Fibroblast of skin of left quadriceps (primary cell): ENCODE results near the gene HTT.
A peak's percentile ranks its signal among the peaks of the same experiment; 100 is the strongest.
"Not testable (repeated sequence)": the region's sequence is repeated elsewhere in the genome, so short reads cannot be mapped to it uniquely, and the experiment has no call there.

Source experiments
- DNase-seq, 2 experiments: peaks; one replicate each; pipeline ENCODE4 v3.0.0-alpha.2; 2013; ENCODE audit warnings: low read depth in 2 of 2

Gene HTT

DNA sequence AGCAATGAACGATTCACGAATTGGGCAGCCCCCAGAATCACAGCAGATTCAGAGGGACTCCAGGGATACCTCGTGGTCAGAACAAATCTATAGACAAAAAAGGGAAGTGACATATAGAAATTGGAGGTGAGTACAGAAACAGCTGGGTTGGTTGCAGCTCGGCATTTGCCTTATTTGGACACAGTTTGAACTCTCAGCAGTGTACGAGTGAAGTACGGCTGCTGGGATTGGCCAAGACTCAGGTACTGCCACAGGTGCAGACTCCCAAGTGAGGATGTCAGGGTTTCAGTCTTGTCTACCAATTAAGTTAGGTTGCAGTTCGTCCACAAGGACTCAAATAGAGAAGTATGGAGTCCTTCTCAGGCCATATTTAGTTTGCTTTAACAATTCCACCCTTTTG is 28.3 kb upstream of the HTT start:
- DNase-seq, result no peak

GRCh38 chr4:3046623-3047022 is 27.9 kb upstream of the HTT start:
- DNase-seq, result no peak

DNA sequence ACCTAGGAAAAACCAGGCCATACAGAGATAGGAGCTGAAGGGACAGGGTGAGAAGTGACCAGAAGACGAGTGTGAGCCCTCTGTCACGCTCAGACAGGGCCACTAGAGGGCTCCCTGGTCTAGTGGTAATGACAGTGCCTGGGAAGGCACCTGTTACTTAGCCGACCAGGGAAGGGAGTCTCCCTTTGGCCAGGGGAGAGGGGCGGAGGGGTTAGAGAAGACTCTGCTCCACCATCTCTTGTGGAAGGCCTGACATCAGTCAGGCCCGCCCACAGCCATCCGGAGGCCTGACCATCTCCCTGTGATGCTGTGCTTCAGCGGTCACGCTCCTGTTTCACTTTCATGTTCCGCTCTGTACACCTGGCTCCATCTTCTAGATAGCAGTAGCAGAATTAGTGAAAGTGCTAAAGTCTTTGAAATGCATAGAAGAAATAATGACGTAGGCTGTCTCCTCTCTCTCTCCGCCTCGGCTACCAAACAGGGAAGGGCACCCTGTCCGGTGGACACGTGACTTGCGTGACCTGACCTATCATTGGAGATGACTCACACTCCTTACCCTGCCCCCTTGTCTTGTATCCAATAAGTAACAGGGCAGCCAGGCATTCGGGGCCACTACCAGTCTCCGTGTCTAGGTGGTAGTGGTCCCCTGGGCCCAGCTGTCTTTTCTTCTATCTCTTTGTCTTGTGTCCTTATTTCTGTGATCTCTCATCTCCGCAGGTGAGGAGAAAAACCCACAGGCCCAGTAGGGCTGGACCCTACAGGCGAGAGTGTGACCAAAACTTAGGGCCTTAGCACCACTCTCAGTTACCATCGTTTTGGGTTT is 26.8 kb upstream of the HTT start:
- no peak for DNase-seq

GRCh38 chr4:3051141-3051897 is 23.2 kb upstream of the HTT start:
- not testable (repeated sequence) for DNase-seq

- DNase-seq, result no peak
These were observed 20.2 kb upstream of the HTT start for GRCh38 chr4:3054169-3054759.

GRCh38 chr4:3059943-3060342 is 14.5 kb upstream of the HTT start:
- DNase-seq, result no peak

GRCh38 chr4:3060946-3061345 is 13.5 kb upstream of the HTT start:
- DNase-seq, result no peak

GRCh38 chr4:3062471-3062870 is 12.0 kb upstream of the HTT start:
- peak in 1 of 2 experiments; percentile 37 for DNase-seq

DNA sequence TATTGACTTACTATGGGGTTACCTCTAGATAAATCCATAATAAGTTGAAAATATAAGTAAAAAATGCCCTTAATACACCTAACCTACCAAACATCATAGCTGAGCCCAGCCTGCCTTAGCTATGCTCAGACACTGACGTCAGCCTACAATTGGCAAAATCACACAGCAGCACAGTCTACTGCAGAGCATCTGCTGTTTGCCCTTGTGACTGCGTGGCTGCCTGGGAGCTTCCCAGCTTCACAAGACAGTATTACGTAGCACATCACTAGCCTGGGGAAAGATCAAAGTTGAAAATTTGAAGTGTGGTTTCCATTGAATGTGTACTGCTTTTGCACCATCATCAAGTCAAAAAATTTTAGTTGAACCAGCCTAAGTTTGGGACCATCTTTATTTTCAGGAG is 8.9 kb upstream of the HTT start:
- no peak for DNase-seq

GRCh38 chr4:3066836-3067400 is 7.6 kb upstream of the HTT start:
- DNase-seq, result peak in 1 of 2 experiments; percentile 13

GRCh38 chr4:3067473-3068001 is 6.9 kb upstream of the HTT start:
- no peak for DNase-seq

GRCh38 chr4:3069661-3070199 is 4.8 kb upstream of the HTT start:
- DNase-seq, result no peak

DNA sequence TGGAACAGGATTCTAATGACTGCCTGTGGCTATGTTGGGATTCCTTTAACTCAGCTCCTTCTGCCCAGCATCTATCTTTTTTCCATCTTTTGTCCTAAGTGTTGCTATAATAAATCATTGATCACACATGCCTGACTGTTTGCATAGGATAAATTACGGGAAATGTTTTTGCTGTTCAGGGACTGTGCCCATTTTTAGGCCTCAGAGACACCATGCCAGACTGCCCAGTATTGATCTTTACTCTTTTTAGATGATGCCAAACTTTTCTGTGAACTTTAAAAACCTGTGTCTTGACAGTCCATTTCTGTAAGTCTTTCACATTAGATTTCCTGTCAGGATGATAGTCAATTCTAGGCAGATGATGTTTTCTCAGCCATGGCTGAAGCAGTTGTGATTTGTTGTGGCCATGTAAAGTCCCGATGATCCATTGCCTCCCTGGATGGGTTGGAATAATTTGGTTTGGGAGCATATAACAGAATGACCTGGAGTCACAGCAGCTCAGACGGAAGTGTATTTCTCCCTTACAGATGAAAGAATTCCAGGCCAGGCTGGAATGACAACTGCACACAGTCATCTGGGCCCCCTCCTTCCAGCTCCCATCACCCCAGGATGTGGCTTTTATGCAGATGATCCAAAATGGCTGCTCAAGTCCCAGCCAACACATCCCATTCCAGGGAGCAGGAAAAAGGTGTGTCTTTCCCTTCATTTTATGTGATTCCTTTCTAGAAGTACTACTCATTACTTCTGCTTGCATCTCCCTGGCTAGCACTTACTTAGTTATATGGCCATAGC is 3.6 kb upstream of the HTT start:
- no peak for DNase-seq

- DNase-seq, result no peak
These were observed 2.7 kb upstream of the HTT start for GRCh38 chr4:3071811-3072210.

DNA sequence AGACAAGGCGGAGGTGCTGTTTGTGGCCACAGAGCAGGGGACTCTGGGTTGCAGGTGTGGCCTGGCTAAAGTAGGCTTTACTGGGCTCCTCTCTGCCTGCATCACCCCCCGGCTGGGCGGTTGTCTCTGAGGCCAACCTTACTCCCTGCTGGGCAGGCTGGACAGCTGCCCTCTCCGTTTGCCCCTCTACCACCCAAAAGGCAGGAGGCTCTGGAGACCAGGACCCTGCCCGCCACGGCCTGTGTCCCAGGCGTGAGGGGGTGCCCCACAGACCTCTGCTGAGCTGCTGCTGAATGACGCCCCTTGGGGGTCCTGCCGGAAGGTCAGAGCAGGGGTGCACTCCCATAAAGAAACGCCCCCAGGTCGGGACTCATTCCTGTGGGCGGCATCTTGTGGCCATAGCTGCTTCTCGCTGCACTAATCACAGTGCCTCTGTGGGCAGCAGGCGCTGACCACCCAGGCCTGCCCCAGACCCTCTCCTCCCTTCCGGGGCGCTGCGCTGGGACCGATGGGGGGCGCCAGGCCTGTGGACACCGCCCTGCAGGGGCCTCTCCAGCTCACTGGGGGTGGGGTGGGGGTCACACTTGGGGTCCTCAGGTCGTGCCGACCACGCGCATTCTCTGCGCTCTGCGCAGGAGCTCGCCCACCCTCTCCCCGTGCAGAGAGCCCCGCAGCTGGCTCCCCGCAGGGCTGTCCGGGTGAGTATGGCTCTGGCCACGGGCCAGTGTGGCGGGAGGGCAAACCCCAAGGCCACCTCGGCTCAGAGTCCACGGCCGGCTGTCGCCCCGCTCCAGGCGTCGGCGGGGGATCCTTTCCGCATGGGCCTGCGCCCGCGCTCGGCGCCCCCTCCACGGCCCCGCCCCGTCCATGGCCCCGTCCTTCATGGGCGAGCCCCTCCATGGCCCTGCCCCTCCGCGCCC is 1.1 kb upstream of the HTT start:
- DNase-seq, result no peak

DNA sequence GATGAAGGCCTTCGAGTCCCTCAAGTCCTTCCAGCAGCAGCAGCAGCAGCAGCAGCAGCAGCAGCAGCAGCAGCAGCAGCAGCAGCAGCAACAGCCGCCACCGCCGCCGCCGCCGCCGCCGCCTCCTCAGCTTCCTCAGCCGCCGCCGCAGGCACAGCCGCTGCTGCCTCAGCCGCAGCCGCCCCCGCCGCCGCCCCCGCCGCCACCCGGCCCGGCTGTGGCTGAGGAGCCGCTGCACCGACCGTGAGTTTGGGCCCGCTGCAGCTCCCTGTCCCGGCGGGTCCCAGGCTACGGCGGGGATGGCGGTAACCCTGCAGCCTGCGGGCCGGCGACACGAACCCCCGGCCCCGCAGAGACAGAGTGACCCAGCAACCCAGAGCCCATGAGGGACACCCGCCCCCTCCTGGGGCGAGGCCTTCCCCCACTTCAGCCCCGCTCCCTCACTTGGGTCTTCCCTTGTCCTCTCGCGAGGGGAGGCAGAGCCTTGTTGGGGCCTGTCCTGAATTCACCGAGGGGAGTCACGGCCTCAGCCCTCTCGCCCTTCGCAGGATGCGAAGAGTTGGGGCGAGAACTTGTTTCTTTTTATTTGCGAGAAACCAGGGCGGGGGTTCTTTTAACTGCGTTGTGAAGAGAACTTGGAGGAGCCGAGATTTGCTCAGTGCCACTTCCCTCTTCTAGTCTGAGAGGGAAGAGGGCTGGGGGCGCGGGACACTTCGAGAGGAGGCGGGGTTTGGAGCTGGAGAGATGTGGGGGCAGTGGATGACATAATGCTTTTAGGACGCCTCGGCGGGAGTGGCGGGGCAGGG is 568 bp downstream of the HTT start:
- peak; percentile 13 to 27 for DNase-seq

GRCh38 chr4:3075652-3075981 is 1.1 kb downstream of the HTT start:
- no peak for DNase-seq

DNA sequence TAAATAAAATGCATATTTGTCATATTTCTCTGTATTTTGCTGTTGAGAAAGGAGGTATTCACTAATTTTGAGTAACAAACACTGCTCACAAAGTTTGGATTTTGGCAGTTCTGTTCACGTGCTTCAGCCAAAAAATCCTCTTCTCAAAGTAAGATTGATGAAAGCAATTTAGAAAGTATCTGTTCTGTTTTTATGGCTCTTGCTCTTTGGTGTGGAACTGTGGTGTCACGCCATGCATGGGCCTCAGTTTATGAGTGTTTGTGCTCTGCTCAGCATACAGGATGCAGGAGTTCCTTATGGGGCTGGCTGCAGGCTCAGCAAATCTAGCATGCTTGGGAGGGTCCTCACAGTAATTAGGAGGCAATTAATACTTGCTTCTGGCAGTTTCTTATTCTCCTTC is 3.3 kb downstream of the HTT start:
- DNase-seq, result no peak

DNA sequence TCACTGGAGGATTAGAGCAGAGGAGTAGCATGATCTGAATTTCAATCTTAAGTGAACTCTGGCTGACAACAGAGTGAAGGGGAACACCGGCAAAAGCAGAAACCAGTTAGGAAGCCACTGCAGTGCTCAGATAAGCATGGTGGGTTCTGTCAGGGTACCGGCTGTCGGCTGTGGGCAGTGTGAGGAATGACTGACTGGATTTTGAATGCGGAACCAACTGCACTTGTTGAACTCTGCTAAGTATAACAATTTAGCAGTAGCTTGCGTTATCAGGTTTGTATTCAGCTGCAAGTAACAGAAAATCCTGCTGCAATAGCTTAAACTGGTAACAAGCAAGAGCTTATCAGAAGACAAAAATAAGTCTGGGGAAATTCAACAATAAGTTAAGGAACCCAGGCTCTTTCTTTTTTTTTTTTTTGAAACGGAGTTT is 5.2 kb downstream of the HTT start:
- no peak for DNase-seq
